Fibroblast of upper back skin (primary cell): Measurements from ENCODE around the gene ATXN7L3.
"Not testable (repeated sequence)": the region's sequence is repeated elsewhere in the genome, so short reads cannot be mapped to it uniquely, and the experiment has no call there.

ENCODE experiments used
- DNase-seq: peaks from one replicate; pipeline ENCODE4 v3.0.0-alpha.2; 2013

The ATXN7L3 gene

GRCh38 chr17:44199553-44200477, at the start of gene ATXN7L3:
Gene ATXN7L3, minus strand, starts transcription at chr17:44199884. Its CDS starts 1,814 bp downstream, at chr17:44198070.
- peak; percentile 98 for DNase-seq

GRCh38 chr17:44247876-44248736, 48.4 kb upstream of the ATXN7L3 start:
- DNase-seq: no peak

GRCh38 chr17:44247440-44247841, 47.8 kb upstream of the ATXN7L3 start:
- no peak for DNase-seq

GRCh38 chr17:44241106-44241624, 41.5 kb upstream of the ATXN7L3 start:
- no peak for DNase-seq

GRCh38 chr17:44237886-44238285, 38.2 kb upstream of the ATXN7L3 start:
- DNase-seq: not testable (repeated sequence)

GRCh38 chr17:44236444-44236991, 36.8 kb upstream of the ATXN7L3 start:
- DNase-seq: no peak

GRCh38 chr17:44235583-44235936, 35.9 kb upstream of the ATXN7L3 start:
- peak; percentile 31 for DNase-seq

GRCh38 chr17:44233582-44233981, 33.9 kb upstream of the ATXN7L3 start:
- no peak for DNase-seq

GRCh38 chr17:44232061-44232460, 32.4 kb upstream of the ATXN7L3 start:
- no peak for DNase-seq

- DNase-seq: no peak
Observed at GRCh38 chr17:44230140-44230539, 30.5 kb upstream of the ATXN7L3 start.

- no peak for DNase-seq
Observed at GRCh38 chr17:44229090-44229489, 29.4 kb upstream of the ATXN7L3 start.

- peak; percentile 66 for DNase-seq
Observed at GRCh38 chr17:44223541-44224071, 23.9 kb upstream of the ATXN7L3 start.

GRCh38 chr17:44222112-44222869, 22.6 kb upstream of the ATXN7L3 start:
- peak; percentile 79 for DNase-seq

GRCh38 chr17:44221862-44222111, 22.1 kb upstream of the ATXN7L3 start:
- no peak for DNase-seq

- DNase-seq: peak; percentile 82
Observed at GRCh38 chr17:44221084-44221861, 21.6 kb upstream of the ATXN7L3 start.

- peak; percentile 43 for DNase-seq
Observed at GRCh38 chr17:44220213-44221083, 20.8 kb upstream of the ATXN7L3 start.

- DNase-seq: peak; percentile 80
Observed at GRCh38 chr17:44219616-44220212, 20.0 kb upstream of the ATXN7L3 start, which contains the start of gene UBTF. Gene UBTF, minus strand, starts transcription at chr17:44219675. Its CDS starts 1,446 bp downstream, at chr17:44218229.

GRCh38 chr17:44219108-44219615, 19.5 kb upstream of the ATXN7L3 start:
- DNase-seq: peak; percentile 69

- DNase-seq: peak; percentile 94
Observed at GRCh38 chr17:44218344-44219107, 18.8 kb upstream of the ATXN7L3 start.
